Stomach (tissue), 4 donors: ENCODE data around the gene MACC1.
"Not testable (repeated sequence)": the region's sequence is repeated elsewhere in the genome, so short reads cannot be mapped to it uniquely, and the experiment has no call there.

Source experiments
- CTCF ChIP-seq, 7 experiments: fragments of 450-650 bp in 4 of 7; fragments of 200-600 bp in 3 of 7; sonication (generic) in 3 of 7; IDR thresholded peaks; one replicate each; pipeline ENCODE4 v1.5.1; 2016 to 2019; ENCODE audit warnings: antibody characterized with exemption in 7 of 7, control low read depth in 2 of 7, mild to moderate bottlenecking in 1 of 7
- EP300 ChIP-seq: sonication (generic); formaldehyde crosslinking; IDR thresholded peaks from one replicate; pipeline ENCODE4 v1.6.1; 2017; ENCODE audit warnings: antibody characterized with exemption
- POLR2A ChIP-seq, 4 donors: fragments of 450-650 bp; IDR thresholded peaks; one replicate each; pipeline ENCODE4 v1.6.1; 2016; ENCODE audit warnings: antibody characterized with exemption in 4 of 4, control low read depth in 2 of 4, mild to moderate bottlenecking in 1 of 4, moderate library complexity in 1 of 4
- POLR2AphosphoS5 ChIP-seq, 3 donors: sonication (generic); formaldehyde crosslinking; IDR thresholded peaks; one replicate each; pipeline ENCODE4 v1.6.1; 2016; ENCODE audit warnings: antibody characterized with exemption in 3 of 3

GRCh38 chr7:20207811-20208210 lies 9.4 kb downstream of the MACC1 start:
- TF ChIP-seq EP300; CTCF (IDR thresholded peaks at IDR 0.05); POLR2A (IDR thresholded peaks at IDR 0.05); POLR2AphosphoS5 (IDR thresholded peaks at IDR 0.05): not testable (repeated sequence)
